Endothelial cell of umbilical vein (primary cell): Measurements from ENCODE around the gene UQCRH. TPM values are rescaled to one million over a fixed set of nuclear protein-coding genes. Genes with fewer than 3 reads are reported as not detected.

Experiments
- BruUV-seq: library from RNA; stranded (reverse); fragments of 400-500 nt; replicated peaks from 2 replicates; lab custom pipeline; 2021; lab: Mats Ljungman, UMichigan
- CTCF ChIA-PET: fragments of 300-600, 350-600 bp; sonication (Branson Sonifier 250); formaldehyde crosslinking; loops from one replicate; lab custom pipeline; 2021; ENCODE audit warnings: antibody characterized with exemption, inconsistent platforms; lab: Charles Lee
- POLR2A ChIA-PET: fragments of 300-600, 350-600 bp; sonication (Branson Sonifier 250); formaldehyde crosslinking; loops from one replicate; lab custom pipeline; 2021; ENCODE audit warnings: antibody characterized with exemption, inconsistent platforms; lab: Charles Lee
- DNase-seq: peaks from one replicate; pipeline ENCODE4 v3.0.0-alpha.2; 2011; ENCODE audit warnings: low read depth, low spot score
- FAIRE-seq: peaks from 2 replicates; lab custom pipeline; 2011; peaks lifted over from hg19 to GRCh38; lab: Jason Lieb, UNC
- H2AFZ ChIP-seq: 2 replicates; pipeline ENCODE4 v1.6.0; 2012; ENCODE audit warnings: low read depth, low read length, control low read depth, inconsistent platforms
- H3K27ac ChIP-seq: 2 replicates; pipeline ENCODE4 v1.5.1; 2011; ENCODE audit warnings: low read depth, mild to moderate bottlenecking, control low read depth, low read length, moderate library complexity; ENCODE audit not compliant: insufficient read depth
- H3K27me3 ChIP-seq, 2 experiments: 2 replicates each; pipeline versions ENCODE4 v1.6.0 to v1.6.1; 2011; ENCODE audit warnings: low read length in 2 of 2, mixed read lengths in 1 of 2; ENCODE audit not compliant: control insufficient read depth in 2 of 2, insufficient read depth in 2 of 2
- H3K36me3 ChIP-seq, 2 experiments: 2 replicates in 1 of 2; 3 replicates in 1 of 2; pipeline ENCODE4 v1.5.1; 2011; ENCODE audit warnings: low read length in 2 of 2, mild to moderate bottlenecking in 1 of 2, moderate library complexity in 1 of 2; ENCODE audit not compliant: control insufficient read depth in 2 of 2, insufficient read depth in 2 of 2; ENCODE audit errors: extremely low read depth in 1 of 2
- H3K4me1 ChIP-seq: 3 replicates; pipeline ENCODE4 v1.5.1; 2011; ENCODE audit warnings: mild to moderate bottlenecking, low read length; ENCODE audit not compliant: control insufficient read depth, insufficient read depth; ENCODE audit errors: extremely low read depth
- H3K4me2 ChIP-seq: 2 replicates; pipeline ENCODE4 v1.6.1; 2011; ENCODE audit warnings: low read length, control low read depth, mixed read lengths; ENCODE audit not compliant: insufficient read depth
- H3K4me3 ChIP-seq, 3 experiments: fragments of 200-600 bp in 1 of 3; sonication (generic), shearing (Covaris generic) in 1 of 3; replicated peaks in 1 of 3; 2 replicates each; pipeline ENCODE4 v1.5.1; 2011 to 2016; ENCODE audit warnings: control low read depth in 3 of 3, low read length in 3 of 3, mild to moderate bottlenecking in 2 of 3, inconsistent platforms in 1 of 3, low read depth in 1 of 3, moderate library complexity in 1 of 3; ENCODE audit not compliant: insufficient read depth in 1 of 3
- H3K79me2 ChIP-seq: 2 replicates; pipeline ENCODE4 v1.6.0; 2012; ENCODE audit warnings: low read length, inconsistent platforms; ENCODE audit not compliant: control insufficient read depth, insufficient read depth
- H3K9ac ChIP-seq: replicated peaks from 2 replicates; pipeline ENCODE3; 2011; ENCODE audit warnings: low read length, control low read depth; ENCODE audit not compliant: insufficient read depth; ENCODE audit errors: extremely low read depth
- H3K9me1 ChIP-seq: replicated peaks from 3 replicates; pipeline ENCODE4 v1.6.0; 2011; ENCODE audit warnings: mild to moderate bottlenecking, low read length; ENCODE audit not compliant: control insufficient read depth, insufficient read depth; ENCODE audit errors: extremely low read depth
- H3K9me3 ChIP-seq: replicated peaks from 2 replicates; pipeline ENCODE4 v1.5.1; 2012; ENCODE audit warnings: low read length, inconsistent platforms; ENCODE audit not compliant: control insufficient read depth, insufficient read depth
- H4K20me1 ChIP-seq: replicated peaks from 2 replicates; pipeline ENCODE3; 2011; ENCODE audit warnings: mild to moderate bottlenecking, low read length; ENCODE audit not compliant: control insufficient read depth, insufficient read depth; ENCODE audit errors: extremely low read depth
- CTCF ChIP-seq, 2 donors: IDR thresholded peaks; 1 replicate in 1 of 2; 2 replicates in 1 of 2; pipeline ENCODE4 v1.5.1; 2011; ENCODE audit warnings: low read length in 2 of 2, mild to moderate bottlenecking in 2 of 2, moderate library complexity in 2 of 2, control low read depth in 1 of 2, inconsistent platforms in 1 of 2, low read depth in 1 of 2; ENCODE audit not compliant: insufficient read depth in 1 of 2; ENCODE audit errors: extremely low read depth in 1 of 2
- EZH2 ChIP-seq: IDR thresholded peaks from 2 replicates; pipeline ENCODE4 v1.6.1; 2012; ENCODE audit warnings: borderline replicate concordance, low read depth, mild to moderate bottlenecking, moderate library complexity, low read length, inconsistent platforms; ENCODE audit not compliant: severe bottlenecking
- FOS ChIP-seq: IDR thresholded peaks from 2 replicates; pipeline ENCODE4 v1.6.1; 2011; ENCODE audit warnings: mild to moderate bottlenecking, low read length, moderate library complexity, borderline replicate concordance; ENCODE audit not compliant: insufficient read depth
- GATA2 ChIP-seq: IDR thresholded peaks from 2 replicates; pipeline ENCODE4 v1.7.0; 2011; ENCODE audit warnings: low read depth, mild to moderate bottlenecking, moderate library complexity, mixed read lengths, low read length; ENCODE audit not compliant: insufficient read length, insufficient read depth
- JUN ChIP-seq: IDR thresholded peaks from 2 replicates; pipeline ENCODE4 v1.6.1; 2011; ENCODE audit warnings: borderline replicate concordance, low read depth; ENCODE audit not compliant: insufficient read length, insufficient read depth
- MAX ChIP-seq: IDR thresholded peaks from 2 replicates; pipeline ENCODE4 v1.6.1; 2011; ENCODE audit not compliant: insufficient read depth, insufficient read length
- MYC ChIP-seq: IDR thresholded peaks from one replicate; pipeline ENCODE4 v1.6.1; 2011; ENCODE audit warnings: mild to moderate bottlenecking, low read depth, low read length
- POLR2A ChIP-seq: IDR thresholded peaks from 2 replicates; pipeline ENCODE4 v1.6.1; 2012; ENCODE audit warnings: low read depth, mild to moderate bottlenecking, control low read depth, low read length
- POLR2AphosphoS5 ChIP-seq: IDR thresholded peaks from 2 replicates; pipeline ENCODE4 v1.6.1; 2012; ENCODE audit warnings: low read depth, mild to moderate bottlenecking, control low read depth, low read length, moderate library complexity; ENCODE audit not compliant: insufficient read depth
- dilution Hi-C: fragments of 300-500 bp; cut with MboI; formaldehyde crosslinking; loops from one replicate; pipeline ENCODE4 v1.15.0; 2019; ENCODE audit warnings: low sequenced_read_pairs; ENCODE audit not compliant: extremely low pct_ligation_motif_present
- intact Hi-C: fragments of 100-400 bp; cut with micrococcal nuclease; formaldehyde crosslinking; loops from one replicate; pipeline ENCODE4 v1.10.0; 2022
- polyA plus RNA-seq, 4 experiments: library from polyadenylated mRNA; depleted of rRNA in 3 of 4; stranded (reverse) in 3 of 4; unstranded in 1 of 4; fragments of >200 nt; gene quantifications; 2 replicates each; pipeline versions ENCODE4 v1.2.1 to v1.2.3, GENCODE V29; 2011 to 2012; ENCODE audit warnings: missing spikeins in 1 of 4
- total RNA-seq: library from RNA; stranded (reverse); gene quantifications from 2 replicates; pipeline ENCODE4 v1.2.3, GENCODE V29; 2021

The UQCRH gene
- total and polyA plus RNA-seq, 2 donors (not counting 3 experiments of a cell fraction or from before 2014, with no cell fraction given): 253 to 527 TPM

GRCh38 chr1:46343705-46344104 lies 40.2 kb downstream of the UQCRH start:
- CTCF ChIA-PET: interaction anchor here (0.9 kb wide), 1 partner anchor 11 kb away, joined by 3 read pairs; no protein-coding TSS in a partner anchor
- POLR2A ChIA-PET: no interaction called here
- Histone ChIP-seq H3K27me3 (no peaks in the 10 kb centered on the region), H3K4me3 (no peak overlapping the region), H3K9me1 (no peaks in the 10 kb centered on the region), H4K20me1 (no peaks in the 10 kb centered on the region), H3K27ac (no peak overlapping the region), H3K79me2 (peaks cover 24% of the 10 kb centered on the region), H3K9me3 (no peaks in the 10 kb centered on the region), H2AFZ (no peak overlapping the region), H3K9ac (no peak overlapping the region), H3K4me2 (no peak overlapping the region), H3K4me1 (peaks cover 10% of the 10 kb centered on the region), H3K36me3 (peaks cover 3 to 15% of the 10 kb centered on the region in 2 experiments)
- FAIRE-seq: no peak
- TF ChIP-seq JUN (no peak), FOS (no peak), POLR2A (no peak), MAX (no peak), MYC (no peak), GATA2 (no peak), CTCF (IDR thresholded peaks at IDR 0.05; ENCODE audit: extremely low read depth in 1 of 2, insufficient read depth in 1 of 2, low read depth in 1 of 2, low read length in 2 of 2) (no peak), POLR2AphosphoS5 (no peak), EZH2 (no peak)
- no peak for DNase-seq
- dilution Hi-C loops: no loop called here
- no TSS peak for BruUV-seq
- intact Hi-C loops: loop anchor here (5.0 kb wide), 1 partner anchor 161 kb away; no protein-coding TSS in a partner anchor
